Measurements from ENCODE around the gene MORN1. TPM values are rescaled to one million over a fixed set of nuclear protein-coding genes. Genes with fewer than 3 reads are reported as not detected.

The MORN1 gene
- polyA plus RNA-seq, 1 donor = 6.7 TPM

DNA sequence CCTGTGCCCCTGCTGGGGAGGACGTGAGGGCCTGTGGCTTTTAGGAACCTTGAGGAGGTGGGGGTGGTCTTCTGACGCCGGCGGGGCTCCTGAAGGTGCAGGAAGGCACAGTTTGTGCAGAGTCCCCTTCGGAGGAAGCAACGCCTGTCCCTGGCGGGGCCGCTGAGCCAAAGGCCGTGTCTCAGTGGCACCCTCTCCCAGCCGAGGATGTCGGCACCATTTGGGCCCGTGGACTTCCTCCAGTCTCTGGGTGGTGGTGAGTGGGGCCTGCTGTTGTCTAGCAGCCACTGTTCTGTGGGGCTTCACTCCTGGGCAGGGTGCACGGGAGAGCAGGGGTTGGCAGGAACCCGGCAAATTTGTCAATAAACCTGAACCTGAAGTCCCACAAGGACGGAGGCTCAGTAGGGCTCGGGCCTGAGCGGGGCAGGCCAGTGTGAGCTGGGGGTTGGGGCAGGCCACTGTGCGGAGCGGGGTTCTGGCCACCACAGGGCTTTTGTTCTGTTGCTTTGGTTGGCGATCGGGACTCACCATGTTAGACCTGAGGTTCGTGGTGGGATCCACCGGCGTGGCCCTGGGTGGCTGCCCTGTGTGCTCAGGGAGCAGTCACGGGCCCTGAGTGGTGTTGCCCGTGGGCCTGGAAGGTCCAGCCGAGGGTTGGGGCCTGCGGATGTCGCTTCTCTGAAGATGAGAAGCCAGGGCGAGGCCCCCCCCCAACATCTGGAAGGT lies 98.5 kb downstream of the MORN1 start:
- no peak for DNase-seq (ENCODE audit: low read depth)

- DNase-seq (ENCODE audit: low read depth) = no peak
Observed at GRCh38 chr1:2291577-2291976, 99.8 kb downstream of the MORN1 start.

DNA sequence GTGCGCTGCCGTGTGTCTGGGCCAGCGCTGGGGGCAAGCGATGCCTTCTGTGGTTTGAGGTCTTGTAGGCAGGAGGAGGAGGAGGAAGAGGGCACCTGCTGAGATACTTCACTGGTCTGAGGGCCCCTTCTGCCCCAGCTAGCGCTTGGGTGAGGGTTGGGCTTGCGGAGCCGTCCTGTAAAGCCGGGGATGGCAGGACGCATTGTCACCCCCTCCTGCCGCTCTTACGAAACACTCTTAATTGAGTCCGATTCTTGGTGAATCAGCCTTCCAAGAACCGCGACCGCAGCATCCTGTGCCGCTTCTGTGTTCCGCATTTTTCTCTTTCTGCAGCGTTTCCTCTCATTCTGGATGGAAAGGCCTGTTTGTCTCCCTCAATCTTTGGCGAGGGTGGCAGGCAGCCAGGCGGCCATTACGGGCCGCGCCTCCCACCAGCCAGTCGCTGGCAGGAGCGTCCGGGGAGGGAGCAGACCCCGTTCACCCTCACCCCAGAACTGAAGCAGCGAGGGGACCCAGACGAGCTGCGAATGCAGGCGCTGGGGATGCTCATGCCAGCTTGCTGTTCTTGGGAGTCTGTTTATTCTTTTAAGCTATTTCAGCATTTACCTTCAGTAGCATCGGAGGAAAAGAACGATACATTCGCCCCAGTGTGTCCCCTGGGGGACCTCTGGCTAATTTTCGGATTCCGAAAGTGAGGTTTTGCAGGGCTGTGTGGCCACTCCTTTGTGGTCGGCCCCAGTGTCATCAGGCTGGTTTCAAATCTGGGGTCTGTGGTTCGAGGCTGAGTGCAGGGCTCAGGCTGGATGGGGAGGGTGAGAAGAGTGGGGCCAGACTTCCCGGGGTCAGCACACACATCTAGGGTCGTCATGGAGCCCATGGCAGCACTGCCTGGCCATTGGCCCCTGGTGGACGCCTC lies 100.5 kb downstream of the MORN1 start:
- no peak for DNase-seq (ENCODE audit: low read depth)

DNA sequence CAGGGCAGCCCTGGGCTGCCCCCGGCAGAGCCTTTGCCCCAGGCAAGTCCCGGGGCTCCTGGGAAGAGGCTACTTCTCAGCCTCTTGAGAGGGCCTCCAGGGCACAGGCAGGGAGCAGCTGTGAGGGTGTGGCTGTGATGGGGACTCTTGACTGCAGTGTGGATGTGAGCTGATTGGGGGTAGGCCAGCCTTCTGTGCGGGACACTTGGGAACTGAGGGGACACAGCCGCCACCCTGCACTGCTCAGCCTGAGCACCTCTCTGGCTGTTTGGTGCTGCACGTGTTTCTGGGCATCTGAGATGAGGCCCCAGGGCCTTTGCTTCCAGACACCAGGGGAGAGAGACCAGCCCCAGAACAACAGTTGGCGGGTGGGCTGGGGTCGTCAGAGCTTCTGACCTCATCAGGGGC lies 101.2 kb downstream of the MORN1 start:
- DNase-seq (ENCODE audit: low read depth) = no peak

DNA sequence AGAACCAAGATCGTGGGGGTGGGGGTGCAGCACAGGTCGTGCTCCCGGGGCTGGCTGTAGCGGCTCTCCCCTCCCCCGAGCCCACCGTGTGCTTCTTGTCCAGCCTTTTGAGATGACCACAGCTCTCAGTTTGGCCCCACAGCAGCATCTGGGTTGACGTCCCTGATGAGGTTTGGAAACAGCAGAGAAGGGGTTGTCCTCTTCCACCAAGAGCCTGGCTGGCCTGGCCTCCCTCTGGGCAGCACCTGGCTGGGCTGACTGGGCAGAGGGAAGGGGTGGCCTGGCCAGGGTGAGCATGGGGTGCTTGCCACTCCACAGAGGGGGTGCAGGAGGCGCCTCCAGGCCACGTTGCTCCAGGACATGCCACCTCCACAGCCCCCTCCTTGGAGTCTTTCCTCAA lies 101.7 kb downstream of the MORN1 start:
- no peak for DNase-seq (ENCODE audit: low read depth)

DNA sequence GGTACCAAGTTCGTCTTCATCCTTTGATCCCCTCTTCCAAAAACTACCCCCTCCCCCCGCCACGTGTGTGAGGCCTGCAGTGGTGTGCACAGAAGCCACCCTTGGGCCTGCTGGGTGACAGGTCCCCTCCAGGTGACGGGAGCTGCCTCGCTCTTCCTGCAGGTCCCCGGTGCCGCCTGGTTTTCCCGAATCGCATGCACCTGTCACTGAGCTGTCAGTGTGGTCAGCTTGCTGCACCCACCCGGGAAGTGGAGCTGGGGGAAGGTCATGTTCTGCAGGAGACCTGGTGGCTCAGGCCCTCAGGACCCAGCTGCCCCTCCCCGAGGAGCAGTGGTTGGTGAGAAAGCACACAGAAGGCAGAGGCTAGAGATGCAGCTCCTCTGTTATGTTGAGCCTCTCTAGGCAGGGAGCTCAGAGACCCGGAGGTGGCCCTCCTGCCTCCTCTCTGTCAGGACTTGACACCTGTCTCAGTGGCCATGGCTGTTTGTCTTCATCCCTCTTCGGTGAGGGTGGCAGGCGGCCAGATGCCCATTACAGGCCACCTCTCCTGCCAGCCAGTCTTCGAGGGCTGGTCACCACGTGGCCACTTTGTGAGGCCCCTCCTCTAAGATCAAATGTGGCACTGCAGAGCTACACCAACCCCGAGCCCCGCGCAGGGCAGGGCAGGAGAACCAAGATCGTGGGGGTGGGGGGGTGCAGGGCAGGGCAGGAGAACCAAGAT lies 102.4 kb downstream of the MORN1 start:
- no peak for DNase-seq (ENCODE audit: low read depth)

DNA sequence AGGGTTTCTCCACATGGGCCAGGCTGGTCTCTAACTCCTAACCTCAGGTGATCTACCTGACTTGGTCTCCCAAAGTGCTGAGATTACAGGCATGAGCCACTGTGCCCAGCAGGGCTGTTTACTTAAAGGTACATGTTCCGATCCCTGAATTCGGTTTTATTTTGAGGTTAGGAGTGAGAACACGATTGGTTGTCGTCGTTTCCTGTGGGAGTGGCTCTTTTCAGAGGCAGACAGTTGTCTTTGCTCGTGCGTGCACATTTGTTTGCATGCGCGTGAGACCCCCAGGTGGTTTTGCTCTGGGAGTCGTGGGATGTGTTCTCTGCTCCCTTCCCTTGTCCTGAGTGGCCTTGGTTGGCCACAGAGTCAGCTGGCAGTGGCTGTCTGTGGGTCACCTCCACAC lies 103.0 kb downstream of the MORN1 start:
- DNase-seq (ENCODE audit: low read depth) = no peak

DNA sequence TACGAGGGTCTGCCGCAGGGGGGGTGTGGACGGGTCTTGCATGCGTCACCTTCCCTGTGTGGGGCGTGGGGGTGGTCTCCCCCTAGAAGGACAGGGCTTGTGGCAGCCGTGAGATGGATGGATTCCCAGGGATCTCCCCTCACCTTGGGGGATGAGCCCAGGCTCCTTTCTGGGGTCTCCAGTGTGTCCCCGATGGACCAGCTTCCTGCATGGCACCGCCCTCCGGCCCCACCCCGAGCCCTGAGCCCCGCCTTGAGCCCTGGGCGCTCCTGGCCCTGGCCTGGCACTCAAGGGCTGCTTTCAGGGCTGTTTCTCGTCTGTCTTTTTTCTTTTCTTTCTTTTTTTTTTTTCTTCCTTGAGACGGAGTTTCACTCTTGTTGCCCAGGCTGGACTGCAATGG lies 103.7 kb downstream of the MORN1 start:
- no peak for DNase-seq (ENCODE audit: low read depth)

- no peak for DNase-seq (ENCODE audit: low read depth)
Observed at GRCh38 chr1:2286923-2287322, 104.4 kb downstream of the MORN1 start.

DNA sequence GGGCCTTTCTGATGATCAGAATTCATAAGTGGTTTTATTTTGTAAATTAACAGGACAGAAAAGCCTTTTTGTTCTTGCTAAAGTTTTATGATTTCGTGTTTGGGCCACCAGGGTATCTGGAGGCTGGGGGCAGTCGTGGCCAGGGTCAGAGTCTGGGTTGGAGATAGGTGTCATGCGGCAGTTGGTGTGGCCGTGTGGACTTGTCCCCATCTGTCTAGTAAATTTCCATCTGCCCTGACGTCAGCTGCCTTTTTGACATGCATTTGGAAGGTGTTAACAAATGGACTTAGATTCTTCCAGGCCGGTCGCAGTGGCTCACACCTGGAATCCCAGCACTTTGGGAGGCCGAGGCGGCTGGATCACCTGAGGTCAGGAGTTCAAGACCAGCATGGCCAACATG lies 106.4 kb downstream of the MORN1 start:
- no peak for DNase-seq (ENCODE audit: low read depth)

DNA sequence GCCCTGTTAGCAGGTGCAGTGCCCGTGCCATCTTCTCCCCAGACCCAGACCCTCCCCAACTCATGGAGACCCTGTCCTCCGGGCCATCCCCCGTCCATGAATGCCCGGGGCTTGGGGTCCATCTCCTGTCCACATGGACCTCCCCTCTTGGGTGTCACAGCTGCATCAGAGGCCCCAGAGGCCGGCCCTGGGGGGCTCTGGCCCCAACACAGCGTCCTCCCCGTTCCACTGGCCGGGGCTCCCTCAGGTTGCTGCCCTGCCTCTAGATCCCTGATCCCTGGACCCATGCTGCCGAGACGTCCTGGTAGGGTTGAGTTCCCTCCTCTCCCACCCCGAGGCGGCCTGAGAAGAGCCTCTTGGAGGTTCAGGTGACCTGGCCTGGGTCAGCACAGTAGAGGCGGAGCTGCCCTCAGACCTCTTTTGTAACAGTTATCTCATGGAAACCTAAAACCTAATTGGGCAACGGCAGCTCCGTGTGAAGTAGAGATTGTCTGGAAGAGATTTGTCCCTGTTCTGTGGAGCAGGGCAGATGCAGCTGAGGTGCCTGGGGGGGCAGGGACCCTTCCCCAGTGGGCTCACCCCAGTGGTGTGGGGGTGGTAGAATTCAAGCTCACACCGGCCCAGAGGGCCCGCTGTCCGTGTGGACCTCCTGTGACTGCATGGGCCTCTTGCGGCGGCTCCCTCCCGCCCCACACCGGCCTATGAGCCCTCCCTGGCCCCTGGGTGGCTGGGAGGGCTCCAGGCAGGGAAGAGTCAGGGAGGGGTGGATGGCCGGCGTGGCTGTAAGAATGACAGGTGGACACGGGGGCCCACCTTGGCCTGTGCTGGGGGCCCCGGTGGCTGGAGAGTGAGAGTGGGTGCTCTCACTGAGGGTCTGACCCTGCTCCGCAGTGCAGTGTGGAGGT lies 107.1 kb downstream of the MORN1 start:
- no peak for DNase-seq (ENCODE audit: low read depth)

DNA sequence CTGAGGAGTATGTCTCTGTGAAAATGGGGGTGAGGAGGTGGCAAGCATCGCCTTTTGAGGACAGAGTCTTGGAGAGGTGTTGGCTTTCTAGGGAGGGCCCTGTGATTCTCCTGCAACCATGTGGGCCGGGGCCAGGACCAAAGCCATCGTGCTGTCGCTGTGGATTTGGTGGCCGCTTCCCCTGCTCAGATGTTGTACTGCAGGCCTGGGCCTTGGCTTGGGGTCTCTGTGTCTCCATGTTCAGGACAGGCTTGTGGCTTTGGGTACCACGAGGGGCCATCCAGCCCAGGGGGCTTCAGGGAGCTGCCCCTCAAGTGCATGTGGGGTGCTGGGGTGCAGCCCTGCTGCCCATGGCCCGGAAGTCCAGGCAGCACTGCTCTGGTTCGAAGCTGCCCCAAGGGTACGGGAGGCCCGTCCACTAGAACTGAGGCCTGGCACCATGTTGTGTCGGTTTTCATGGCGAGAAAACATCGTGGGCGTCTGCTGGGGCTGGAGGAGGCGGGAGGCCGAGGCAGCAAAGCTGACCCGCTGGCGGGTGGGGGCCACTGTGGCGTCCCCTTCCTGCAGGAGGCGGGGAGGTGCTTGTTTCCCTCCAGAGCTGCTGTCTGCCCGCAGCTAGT lies 107.9 kb downstream of the MORN1 start:
- DNase-seq (ENCODE audit: low read depth) = no peak

DNA sequence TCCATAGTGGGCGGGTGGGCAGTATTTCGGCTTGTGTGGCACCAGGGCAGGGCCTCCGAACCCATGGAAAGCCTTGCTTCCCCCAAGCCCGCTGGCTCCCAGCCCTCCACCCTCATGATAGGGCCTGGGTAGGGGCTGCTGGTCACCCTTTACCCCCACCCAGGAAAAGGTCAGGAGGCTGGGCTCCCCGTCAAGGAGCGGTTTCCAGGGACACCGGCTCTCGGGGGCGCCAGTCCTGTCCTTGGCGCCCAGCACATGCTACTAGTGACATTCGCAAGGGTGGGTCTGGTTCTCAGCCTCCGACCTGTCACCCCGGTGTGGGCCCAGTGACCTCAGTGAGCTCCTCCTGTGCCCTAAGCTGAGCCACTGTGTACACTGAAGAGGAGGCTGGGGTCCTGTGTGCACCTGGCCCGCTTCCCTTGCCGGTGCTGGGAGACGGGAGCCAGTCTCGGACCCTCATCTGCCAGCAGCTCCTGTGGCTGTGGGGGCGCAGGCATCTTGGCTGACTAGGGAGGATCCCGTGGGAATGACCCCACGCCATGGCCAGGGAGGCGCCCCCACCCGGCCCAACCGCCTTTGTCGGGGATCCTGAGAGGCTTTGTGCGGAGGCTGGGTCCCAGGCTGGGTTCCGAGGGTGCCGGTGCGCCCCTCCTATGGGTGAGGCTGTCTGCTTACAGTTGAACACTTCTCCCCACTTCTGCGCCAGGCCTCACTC lies 108.6 kb downstream of the MORN1 start:
- DNase-seq (ENCODE audit: low read depth) = no peak

GRCh38 chr1:2279817-2280216 lies 111.5 kb downstream of the MORN1 start:
- no peak for DNase-seq (ENCODE audit: low read depth)

GRCh38 chr1:2279210-2279639 lies 112.1 kb downstream of the MORN1 start:
- DNase-seq (ENCODE audit: low read depth) = peak; percentile 86

DNA sequence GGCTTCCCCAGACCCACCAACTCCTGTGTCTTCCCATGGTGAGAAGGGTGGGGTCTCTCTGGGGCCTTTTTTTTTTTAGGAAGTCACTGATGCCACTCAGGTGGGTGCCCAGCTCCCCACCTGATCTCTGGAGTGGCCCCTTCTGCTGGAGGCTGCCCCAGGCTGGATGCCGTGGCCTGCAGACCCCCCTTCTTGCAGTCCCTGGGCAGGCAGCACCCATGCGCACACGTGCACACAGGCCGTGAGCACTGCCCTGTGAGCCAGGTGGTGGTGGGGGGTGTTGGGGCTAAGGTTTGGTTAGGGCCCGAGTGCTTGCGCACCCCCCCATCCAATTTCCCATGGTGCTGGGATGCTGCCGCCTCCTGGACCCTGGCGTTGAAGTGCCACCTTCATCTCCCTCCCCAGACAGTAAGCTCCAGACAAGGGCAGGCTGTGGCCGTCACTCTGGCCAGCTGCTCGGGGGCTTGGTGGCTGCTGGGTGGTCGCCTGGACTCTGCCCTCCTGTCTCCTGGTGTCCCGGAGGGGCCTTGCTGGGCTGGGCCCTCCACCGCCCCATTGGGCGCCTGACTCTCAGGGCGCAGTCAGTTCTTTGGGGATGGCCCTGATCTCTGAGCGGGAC lies 112.7 kb downstream of the MORN1 start:
- DNase-seq (ENCODE audit: low read depth) = no peak

- no peak for DNase-seq (ENCODE audit: low read depth)
Observed at GRCh38 chr1:2277741-2278488, 113.4 kb downstream of the MORN1 start.

DNA sequence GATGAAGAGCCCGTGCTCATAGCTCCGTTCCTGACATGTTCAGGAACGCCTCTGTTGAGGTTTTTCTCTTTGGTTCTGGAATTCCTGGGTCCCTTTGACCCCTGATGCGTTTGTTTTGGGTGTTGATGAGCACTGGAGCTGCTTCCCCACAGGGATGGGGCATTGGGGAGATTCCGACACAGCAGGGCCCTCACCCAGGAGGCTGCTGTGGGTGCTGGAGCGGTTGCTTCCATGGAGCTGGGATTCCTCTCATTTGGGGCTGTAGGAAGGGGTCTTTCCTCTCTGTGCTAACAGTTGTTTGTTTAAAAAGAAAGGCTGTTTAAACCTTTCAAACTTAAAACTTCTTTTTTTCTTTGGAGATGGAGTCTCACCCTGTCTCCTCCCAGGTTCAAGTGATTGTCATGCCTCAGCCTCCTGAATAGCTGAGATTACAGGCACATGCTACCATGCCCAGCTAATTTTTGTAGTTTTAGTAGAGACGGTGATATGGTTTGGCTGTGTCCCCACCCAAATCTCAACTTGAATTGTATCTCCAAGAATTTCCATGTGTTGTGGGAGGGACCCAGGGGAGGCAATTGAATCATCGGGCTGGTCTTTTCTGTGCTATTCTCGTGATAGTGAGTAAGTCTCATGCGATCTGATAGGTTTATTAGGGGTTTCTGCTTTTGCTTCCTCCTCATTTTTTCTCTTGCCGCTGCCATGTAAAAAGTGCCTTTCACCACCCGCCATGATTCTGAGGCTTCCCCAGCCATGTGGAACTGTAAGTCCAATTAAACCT lies 114.4 kb downstream of the MORN1 start:
- no peak for DNase-seq (ENCODE audit: low read depth)
